RWPE1 (cell line): ENCODE results near the gene ANXA7.

ENCODE experiments used
- CTCF ChIA-PET: fragments of 350-600 bp; sonication (Branson Sonifier 250); formaldehyde crosslinking; extraction: SDS; loops from one replicate; lab custom pipeline; 2021; lab: Yijun Ruan, JAX
- POLR2A ChIA-PET: fragments of 400-600 bp; formaldehyde crosslinking; extraction: SDS; loops from one replicate; lab custom pipeline; 2020; ENCODE audit warnings: antibody characterized with exemption; ENCODE audit not compliant: low non-redundant PET; lab: Yijun Ruan, JAX
- DNase-seq: peaks from one replicate; pipeline ENCODE4 v3.0.0; 2012; ENCODE audit warnings: low spot score
- H3K27ac ChIP-seq: fragments of 450-650 bp; 2 replicates; pipeline ENCODE4 v1.5.1; 2017
- TF ChIP-seq, protein P1 (sequence below): fragments of 450-650 bp; conservative IDR thresholded peaks from 2 replicates; pipeline ENCODE4 v1.5.1; 2017; ENCODE audit warnings: low read depth, mild to moderate bottlenecking

Gene ANXA7

DNA sequence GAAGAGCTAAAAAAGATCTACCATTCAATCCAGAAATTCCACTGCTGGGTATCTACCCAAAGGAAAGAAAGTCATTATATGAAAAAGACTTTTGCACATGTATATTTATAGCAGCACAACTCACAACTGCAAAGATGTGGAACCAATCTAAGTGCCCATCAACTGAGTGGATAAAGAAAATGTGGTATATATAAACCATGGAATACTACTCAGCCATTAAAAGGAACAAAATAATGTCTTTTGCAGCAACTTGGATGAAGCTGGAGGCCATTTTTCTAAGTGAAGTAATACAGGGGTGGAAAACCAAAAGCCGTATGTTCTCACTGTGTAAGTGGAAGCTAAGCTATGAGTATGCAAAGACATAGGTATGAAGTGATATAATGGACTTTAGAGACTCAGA is 3.0 kb downstream of the ANXA7 start:
- ChIA-PET CTCF (interaction anchor here (0.6 to 1.1 kb wide), 2 partner anchors 84 to 370 kb away, joined by 3 read pairs; no protein-coding TSS in a partner anchor), POLR2A (no interaction called here)
- no peak overlapping the region for H3K27ac ChIP-seq
- no peak for DNase-seq
- TF ChIP-seq, protein P1, sequence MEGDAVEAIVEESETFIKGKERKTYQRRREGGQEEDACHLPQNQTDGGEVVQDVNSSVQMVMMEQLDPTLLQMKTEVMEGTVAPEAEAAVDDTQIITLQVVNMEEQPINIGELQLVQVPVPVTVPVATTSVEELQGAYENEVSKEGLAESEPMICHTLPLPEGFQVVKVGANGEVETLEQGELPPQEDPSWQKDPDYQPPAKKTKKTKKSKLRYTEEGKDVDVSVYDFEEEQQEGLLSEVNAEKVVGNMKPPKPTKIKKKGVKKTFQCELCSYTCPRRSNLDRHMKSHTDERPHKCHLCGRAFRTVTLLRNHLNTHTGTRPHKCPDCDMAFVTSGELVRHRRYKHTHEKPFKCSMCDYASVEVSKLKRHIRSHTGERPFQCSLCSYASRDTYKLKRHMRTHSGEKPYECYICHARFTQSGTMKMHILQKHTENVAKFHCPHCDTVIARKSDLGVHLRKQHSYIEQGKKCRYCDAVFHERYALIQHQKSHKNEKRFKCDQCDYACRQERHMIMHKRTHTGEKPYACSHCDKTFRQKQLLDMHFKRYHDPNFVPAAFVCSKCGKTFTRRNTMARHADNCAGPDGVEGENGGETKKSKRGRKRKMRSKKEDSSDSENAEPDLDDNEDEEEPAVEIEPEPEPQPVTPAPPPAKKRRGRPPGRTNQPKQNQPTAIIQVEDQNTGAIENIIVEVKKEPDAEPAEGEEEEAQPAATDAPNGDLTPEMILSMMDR: no peak

DNA sequence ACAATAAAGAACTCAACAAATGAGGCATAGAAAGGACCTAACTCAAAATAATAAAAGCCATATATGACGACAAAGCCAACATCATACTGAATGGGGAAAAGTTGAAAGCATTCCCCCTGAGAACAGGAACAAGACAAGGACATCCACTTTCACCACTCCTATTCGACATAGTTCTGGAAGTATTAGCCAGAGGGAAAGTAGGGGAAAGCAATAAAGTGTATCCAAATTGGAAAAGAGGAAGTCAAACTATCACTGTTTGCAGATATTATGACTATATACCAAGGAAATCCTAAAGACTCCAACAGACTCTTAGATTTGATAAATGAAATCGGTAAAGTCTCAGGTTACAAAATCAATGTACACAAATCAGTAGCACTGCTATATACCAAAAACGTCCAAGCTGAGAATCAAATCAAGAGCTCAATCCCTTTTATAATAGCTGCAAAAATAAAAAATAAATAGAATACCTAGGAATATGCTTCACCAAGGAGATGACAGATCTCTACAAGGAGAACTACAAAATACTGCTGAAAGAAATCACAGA is 4.8 kb downstream of the ANXA7 start:
- TF ChIP-seq, protein P1: no peak
- ChIA-PET POLR2A (no interaction called here), CTCF (no interaction called here)
- no peak overlapping the region for H3K27ac ChIP-seq
- DNase-seq: no peak

DNA sequence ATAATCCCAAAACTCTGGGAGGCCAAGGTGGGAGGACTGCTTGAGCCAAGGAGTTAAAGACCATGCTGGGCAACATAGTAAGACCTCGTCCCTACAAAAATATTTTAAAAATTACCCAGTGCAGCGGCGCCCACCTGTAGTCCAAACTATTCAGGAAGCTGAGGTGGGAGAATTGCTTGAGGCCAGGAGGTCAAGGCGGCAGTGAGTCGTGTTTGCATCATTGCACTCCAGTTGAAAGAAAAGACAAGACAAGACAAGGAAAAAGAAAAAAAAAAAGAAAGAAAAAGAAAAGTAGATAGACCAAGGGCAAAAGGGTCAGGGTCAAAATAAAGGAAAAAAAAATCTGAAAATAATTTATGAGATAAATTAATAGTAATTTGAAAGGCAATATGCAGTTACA is 5.8 kb downstream of the ANXA7 start:
- H3K27ac ChIP-seq: no peak overlapping the region
- ChIA-PET CTCF (no interaction called here), POLR2A (no interaction called here)
- DNase-seq: no peak
- TF ChIP-seq, protein P1: no peak

DNA sequence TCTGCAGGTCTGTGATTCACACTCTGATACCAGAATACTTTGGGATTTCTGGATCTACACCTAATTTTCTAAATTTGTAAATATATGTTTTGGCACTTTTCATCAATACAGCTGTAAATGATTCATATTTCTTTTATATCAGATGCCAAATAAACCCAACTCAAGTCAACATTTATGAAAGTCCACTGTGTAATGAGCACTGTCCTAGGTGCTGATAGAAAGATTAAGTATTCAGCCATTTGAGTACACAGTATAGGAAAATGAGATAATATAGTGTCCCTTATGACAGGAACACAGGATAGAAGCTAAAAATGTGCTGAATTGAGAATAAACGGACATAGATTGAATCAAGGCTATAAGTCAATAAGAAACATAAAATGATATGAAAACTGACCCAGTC is 6.4 kb downstream of the ANXA7 start:
- H3K27ac ChIP-seq: no peak overlapping the region
- no peak for DNase-seq
- ChIA-PET POLR2A (no interaction called here), CTCF (interaction anchor here (0.6 kb wide), 1 partner anchor 299 kb away, joined by 3 read pairs; no protein-coding TSS in a partner anchor)
- TF ChIP-seq, protein P1: no peak

DNA sequence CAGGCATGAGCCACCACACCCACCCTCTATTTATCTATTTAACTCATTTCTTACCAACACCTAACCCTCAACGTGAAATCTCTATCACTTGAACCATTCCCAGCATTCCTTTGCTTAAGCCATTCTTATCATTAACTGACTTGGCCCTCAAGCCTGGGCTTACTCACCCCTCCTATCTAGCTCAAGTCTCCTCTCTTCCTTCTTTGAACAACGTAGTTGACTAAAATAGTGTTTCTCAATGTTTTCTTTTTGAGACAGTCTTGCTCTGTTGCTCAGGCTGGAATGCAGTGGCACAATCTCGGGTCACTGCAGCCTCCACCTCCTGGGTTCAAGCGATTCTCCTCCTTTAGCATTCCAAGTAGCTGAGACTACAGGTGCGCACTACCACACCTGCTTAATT is 7.0 kb downstream of the ANXA7 start:
- TF ChIP-seq, protein P1: no peak
- POLR2A ChIA-PET: no interaction called here

DNA sequence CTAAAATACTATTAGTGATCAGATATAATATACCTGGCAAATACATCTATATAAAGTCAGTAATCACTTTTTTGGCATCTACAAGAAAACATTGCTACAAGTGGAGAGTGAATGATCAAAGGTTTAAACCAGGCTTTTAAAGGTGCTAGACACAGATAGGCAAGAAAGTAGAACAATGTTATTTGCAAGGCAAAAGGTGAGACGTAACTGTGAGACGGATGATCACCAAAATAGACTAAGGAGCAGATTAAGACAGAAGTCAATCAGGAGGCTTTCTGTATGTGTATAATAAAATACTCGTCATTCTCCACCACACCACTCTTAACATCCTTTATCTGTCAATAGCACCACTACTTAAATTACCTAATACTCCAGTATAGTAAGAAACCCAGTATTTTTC is 8.3 kb downstream of the ANXA7 start:
- TF ChIP-seq, protein P1: no peak
- no peak overlapping the region for H3K27ac ChIP-seq
- POLR2A ChIA-PET: no interaction called here
- no peak for DNase-seq
- CTCF ChIA-PET: no interaction called here

More for the DNA sequence above, 7.0 kb downstream of the ANXA7 start:
- CTCF ChIA-PET: interaction anchor here (0.6 kb wide), 2 partner anchors 300 to 747 kb away, joined by 3 read pairs; no protein-coding TSS in a partner anchor
- H3K27ac ChIP-seq: no peak overlapping the region
- no peak for DNase-seq
